Omental fat pad (tissue), 4 donors: Measurements from ENCODE around the gene RALGAPB. TPM values are rescaled to one million over a fixed set of nuclear protein-coding genes. Genes with fewer than 3 reads are reported as not detected.

Experiments used
- ATAC-seq: fragments of 150-250 bp; one replicate; pipeline ENCODE4 v1.9.1; 2016; ENCODE audit warnings: mild to moderate bottlenecking, moderate library complexity; ENCODE audit not compliant: low FRiP score
- DNase-seq: peaks from one replicate; pipeline ENCODE4 v3.0.0-alpha.2; 2019; ENCODE audit warnings: low spot score
- total RNA-seq, 4 donors: library from RNA; depleted of rRNA; stranded (reverse); fragments of >200 nt; gene quantifications; one replicate each; pipeline ENCODE4 v1.1.0, GENCODE V29; 2016
- TF ChIP-seq, protein P1 (sequence below), 3 donors: fragments of 450-650 bp; IDR thresholded peaks; one replicate each; pipeline ENCODE4 v1.5.1; 2016 to 2017; ENCODE audit warnings: antibody characterized with exemption in 3 of 3, mild to moderate bottlenecking in 3 of 3, moderate library complexity in 2 of 3

The RALGAPB gene
- total RNA-seq, 4 donors from 2014 or later = 27.1 to 39.9 (median 32.3) TPM

DNA sequence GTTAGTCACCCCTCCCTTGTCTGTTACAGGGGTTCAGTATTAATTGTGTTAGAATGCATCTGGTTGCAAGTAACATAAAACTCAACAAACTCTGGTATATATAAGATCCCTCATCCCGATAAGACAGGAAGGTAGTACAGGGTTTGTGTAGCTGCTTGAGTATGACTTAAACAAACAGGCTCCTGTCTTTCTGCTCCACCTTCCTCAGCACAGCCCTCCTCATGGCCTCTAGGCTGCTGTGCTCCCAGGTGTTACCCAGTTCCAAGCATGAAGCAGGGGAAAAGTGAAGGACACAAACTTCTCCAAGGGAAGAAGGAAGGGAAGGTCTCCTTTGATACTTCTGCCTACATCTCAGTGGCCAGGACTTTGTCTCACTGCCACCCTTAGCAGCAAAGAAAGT, 1.4 kb upstream of the RALGAPB start:
- DNase-seq = no peak
- TF ChIP-seq, protein P1, sequence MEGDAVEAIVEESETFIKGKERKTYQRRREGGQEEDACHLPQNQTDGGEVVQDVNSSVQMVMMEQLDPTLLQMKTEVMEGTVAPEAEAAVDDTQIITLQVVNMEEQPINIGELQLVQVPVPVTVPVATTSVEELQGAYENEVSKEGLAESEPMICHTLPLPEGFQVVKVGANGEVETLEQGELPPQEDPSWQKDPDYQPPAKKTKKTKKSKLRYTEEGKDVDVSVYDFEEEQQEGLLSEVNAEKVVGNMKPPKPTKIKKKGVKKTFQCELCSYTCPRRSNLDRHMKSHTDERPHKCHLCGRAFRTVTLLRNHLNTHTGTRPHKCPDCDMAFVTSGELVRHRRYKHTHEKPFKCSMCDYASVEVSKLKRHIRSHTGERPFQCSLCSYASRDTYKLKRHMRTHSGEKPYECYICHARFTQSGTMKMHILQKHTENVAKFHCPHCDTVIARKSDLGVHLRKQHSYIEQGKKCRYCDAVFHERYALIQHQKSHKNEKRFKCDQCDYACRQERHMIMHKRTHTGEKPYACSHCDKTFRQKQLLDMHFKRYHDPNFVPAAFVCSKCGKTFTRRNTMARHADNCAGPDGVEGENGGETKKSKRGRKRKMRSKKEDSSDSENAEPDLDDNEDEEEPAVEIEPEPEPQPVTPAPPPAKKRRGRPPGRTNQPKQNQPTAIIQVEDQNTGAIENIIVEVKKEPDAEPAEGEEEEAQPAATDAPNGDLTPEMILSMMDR (IDR thresholded peaks at IDR 0.05) = no peak
- ATAC-seq = no peak

DNA sequence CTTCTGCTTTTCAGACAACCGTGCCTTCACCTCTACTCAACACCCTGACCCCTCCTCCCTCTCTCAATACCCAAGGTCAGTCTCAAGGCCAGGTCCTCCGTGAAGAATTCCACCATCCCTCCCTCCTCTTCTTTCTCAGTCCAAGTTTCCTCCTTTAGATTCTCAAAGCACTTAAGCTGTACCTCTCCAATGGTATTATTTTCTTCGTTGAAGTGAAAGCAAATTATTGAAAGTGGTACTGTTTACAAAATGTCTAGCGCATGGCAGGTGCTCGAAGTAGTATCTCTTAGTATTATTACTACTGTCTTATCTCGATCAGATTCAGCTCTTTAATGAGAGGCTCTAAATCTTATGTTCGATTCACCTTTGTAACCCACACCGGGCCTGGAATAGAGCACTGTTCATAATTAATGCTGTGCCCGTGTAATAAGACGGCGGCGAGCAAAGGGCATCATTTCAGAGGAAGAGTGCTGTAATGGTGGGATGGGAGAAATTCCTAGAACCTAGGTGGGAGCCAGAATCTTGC, 593 bp upstream of the RALGAPB start:
- DNase-seq = no peak
- TF ChIP-seq, protein P1 (IDR thresholded peaks at IDR 0.05) = no peak
- no peak for ATAC-seq

DNA sequence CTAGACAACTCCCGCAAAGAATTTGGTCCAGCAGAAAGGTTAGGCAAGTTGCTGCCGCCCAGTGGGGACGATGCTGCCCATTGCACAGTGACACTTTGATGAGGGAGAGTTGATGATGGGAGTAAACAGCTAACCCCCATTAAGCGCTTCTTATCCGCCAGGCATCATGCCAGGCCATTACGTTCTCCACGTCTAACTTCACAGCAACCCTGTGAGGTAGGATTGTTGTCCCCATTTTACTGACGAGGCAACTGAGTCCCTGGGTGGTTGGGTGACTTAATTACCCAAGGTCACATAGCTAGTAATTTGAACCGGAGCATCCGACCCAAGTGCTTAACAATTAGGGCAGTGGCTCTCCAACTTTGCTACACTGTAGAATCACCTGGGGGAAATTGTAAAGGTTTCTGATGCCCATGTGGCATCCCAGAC, 738 bp downstream of the RALGAPB start:
- TF ChIP-seq, protein P1 (IDR thresholded peaks at IDR 0.05) = no peak
- ATAC-seq = no peak
- DNase-seq = no peak

DNA sequence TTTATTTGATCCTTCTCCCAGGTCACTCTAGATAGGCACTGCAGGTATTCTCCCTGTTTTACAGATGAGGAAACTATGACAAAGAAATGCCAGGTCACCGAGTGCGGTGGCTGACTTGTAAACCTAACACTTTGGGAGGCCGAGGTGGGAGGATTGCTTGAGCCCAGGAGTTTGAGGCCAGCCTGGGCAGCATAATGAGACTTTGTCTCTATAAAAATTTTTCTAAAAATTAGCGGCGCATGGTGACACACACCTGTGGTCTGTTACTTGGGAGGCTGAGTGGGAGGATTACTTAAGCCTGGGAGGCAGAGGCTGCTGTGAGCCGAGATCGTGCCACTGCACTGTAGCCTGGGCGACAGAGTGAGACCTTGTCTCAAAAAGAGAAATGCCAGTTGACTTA, 5.1 kb downstream of the RALGAPB start:
- TF ChIP-seq, protein P1 (IDR thresholded peaks at IDR 0.05) = no peak
- ATAC-seq (no peak), DNase-seq (no peak)

DNA sequence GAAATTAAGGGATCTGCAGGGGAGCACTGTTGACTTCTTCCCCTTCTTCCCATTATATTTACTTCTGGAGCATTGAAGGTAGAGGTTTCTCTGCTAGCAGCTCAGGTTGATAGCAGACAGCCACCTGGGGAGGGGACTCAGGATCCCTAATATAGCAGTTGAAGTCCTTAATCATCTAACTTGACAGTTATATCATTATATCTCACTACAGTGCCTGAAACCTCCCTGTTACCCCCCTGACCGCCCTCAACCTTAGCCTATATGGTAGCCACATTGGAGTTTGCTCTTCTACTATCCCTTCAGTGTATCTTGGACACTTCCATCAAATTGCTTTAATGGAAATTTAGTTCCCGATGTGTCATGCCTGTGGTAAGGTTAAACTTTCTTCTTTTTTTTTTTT, 7.0 kb downstream of the RALGAPB start:
- DNase-seq (no peak), ATAC-seq (no peak)
- TF ChIP-seq, protein P1 (IDR thresholded peaks at IDR 0.05) = no peak

DNA sequence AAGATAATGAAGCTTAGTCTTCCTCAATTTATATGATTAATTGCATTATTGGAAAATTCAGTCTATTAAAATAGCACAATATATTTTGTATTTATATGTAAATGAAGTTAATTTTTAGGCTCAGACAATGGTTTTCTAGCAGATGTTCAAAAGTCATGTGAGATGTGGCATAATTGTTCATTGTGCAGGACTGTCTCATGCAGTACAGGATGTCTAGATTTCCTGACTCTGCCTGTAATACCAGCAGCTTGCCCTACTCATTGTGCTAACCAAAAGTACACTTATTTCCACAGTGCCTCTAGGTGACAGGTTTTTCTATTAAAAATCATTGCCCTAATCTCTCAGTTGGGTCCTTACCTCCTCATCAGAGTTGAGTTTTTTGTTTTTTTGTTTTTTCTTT, 12.4 kb downstream of the RALGAPB start:
- TF ChIP-seq, protein P1 (IDR thresholded peaks at IDR 0.05) = no peak
- DNase-seq = no peak
- no peak for ATAC-seq

DNA sequence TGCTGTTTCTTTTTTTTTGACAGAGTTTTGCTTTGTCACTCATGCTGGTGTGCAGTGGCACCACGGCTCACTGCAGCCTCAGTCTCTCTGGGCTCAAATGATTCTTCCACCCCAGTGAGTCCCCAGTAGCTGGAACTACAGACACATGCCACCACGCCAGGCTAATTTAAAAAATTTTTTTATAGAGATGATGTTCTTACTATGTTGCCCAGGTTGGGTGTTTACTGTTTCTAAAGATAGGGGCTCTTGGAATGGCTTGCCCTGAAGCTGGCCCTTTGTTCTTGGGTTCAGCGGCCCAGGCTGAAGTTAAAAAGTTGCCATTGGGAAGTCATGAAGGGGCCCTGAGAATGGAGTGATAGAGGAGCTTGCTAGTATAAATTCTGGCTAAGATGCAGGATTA, 16.5 kb downstream of the RALGAPB start:
- DNase-seq = no peak
- TF ChIP-seq, protein P1 (IDR thresholded peaks at IDR 0.05) = no peak
- no peak for ATAC-seq
